GM04504 (cell line): ENCODE measurements around the gene CACNA1E.
"Not testable (repeated sequence)": the region's sequence is repeated elsewhere in the genome, so short reads cannot be mapped to it uniquely, and the experiment has no call there.

Source experiments
- DNase-seq: peaks from one replicate; pipeline ENCODE4 v3.0.0-alpha.2; 2012; ENCODE audit warnings: low read depth

CACNA1E gene

GRCh38 chr1:181813266-181813665 lies 329.9 kb downstream of the CACNA1E start:
- DNase-seq = no peak

- no peak for DNase-seq
These were observed 333.3 kb downstream of the CACNA1E start for GRCh38 chr1:181816608-181817007.

- DNase-seq = no peak
These were observed 333.8 kb downstream of the CACNA1E start for GRCh38 chr1:181817091-181817490.

- no peak for DNase-seq
These were observed 335.1 kb downstream of the CACNA1E start for GRCh38 chr1:181818459-181818858.

- no peak for DNase-seq
These were observed 335.6 kb downstream of the CACNA1E start for GRCh38 chr1:181818943-181819342.

- no peak for DNase-seq
These were observed 338.4 kb downstream of the CACNA1E start for GRCh38 chr1:181821701-181822100.

- DNase-seq = not testable (repeated sequence)
These were observed 349.0 kb downstream of the CACNA1E start for GRCh38 chr1:181832173-181832880.

- no peak for DNase-seq
These were observed 362.8 kb downstream of the CACNA1E start for GRCh38 chr1:181846001-181846645.

GRCh38 chr1:181846681-181847080 lies 363.4 kb downstream of the CACNA1E start:
- no peak for DNase-seq

- DNase-seq = no peak
These were observed 365.8 kb downstream of the CACNA1E start for GRCh38 chr1:181849071-181849470.

- not testable (repeated sequence) for DNase-seq
These were observed 370.9 kb downstream of the CACNA1E start for GRCh38 chr1:181854212-181854611.

- DNase-seq = no peak
These were observed 372.1 kb downstream of the CACNA1E start for GRCh38 chr1:181855380-181855779.
